GM19324 (cell line): Measurements from ENCODE around the gene DNAAF8.
"Not testable (repeated sequence)": the region's sequence is repeated elsewhere in the genome, so short reads cannot be mapped to it uniquely, and the experiment has no call there.

Experiments
- ATAC-seq: cut with Tn5 transposase; IDR thresholded peaks from one replicate; pipeline ENCODE4 v1.9.1; 2021; ENCODE audit warnings: mild to moderate bottlenecking, moderate library complexity; ENCODE audit not compliant: unreplicated experiment, low FRiP score

DNAAF8 gene

GRCh38 chr16:4714996-4715395 is 19.3 kb upstream of the DNAAF8 start:
- no peak for ATAC-seq

- ATAC-seq, result no peak
Measured at GRCh38 chr16:4718466-4718865, 15.9 kb upstream of the DNAAF8 start.

GRCh38 chr16:4723071-4723767 is 11.1 kb upstream of the DNAAF8 start:
- no peak for ATAC-seq

- no peak for ATAC-seq
Measured at GRCh38 chr16:4724661-4725270, 9.6 kb upstream of the DNAAF8 start.

- no peak for ATAC-seq
Measured at GRCh38 chr16:4726616-4727015, 7.7 kb upstream of the DNAAF8 start.

- no peak for ATAC-seq
Measured at GRCh38 chr16:4728676-4729075, 5.7 kb upstream of the DNAAF8 start.

GRCh38 chr16:4729876-4730275 is 4.5 kb upstream of the DNAAF8 start:
- ATAC-seq, result no peak

GRCh38 chr16:4733211-4733742 is 1.1 kb upstream of the DNAAF8 start:
- ATAC-seq, result no peak

GRCh38 chr16:4733747-4734062 is 632 bp upstream of the DNAAF8 start:
- ATAC-seq, result no peak

- ATAC-seq, result peak; percentile 56
Measured at GRCh38 chr16:4734730-4735535, 596 bp downstream of the DNAAF8 start.

- no peak for ATAC-seq
Measured at GRCh38 chr16:4736546-4736945, 2.2 kb downstream of the DNAAF8 start.

- no peak for ATAC-seq
Measured at GRCh38 chr16:4737545-4737944, 3.2 kb downstream of the DNAAF8 start.

- not testable (repeated sequence) for ATAC-seq
Measured at GRCh38 chr16:4738370-4738769, 4.0 kb downstream of the DNAAF8 start.

- no peak for ATAC-seq
Measured at GRCh38 chr16:4743226-4743878, 9.0 kb downstream of the DNAAF8 start.

GRCh38 chr16:4744555-4745273 is 10.4 kb downstream of the DNAAF8 start:
- ATAC-seq, result no peak

GRCh38 chr16:4745274-4745569 is 10.9 kb downstream of the DNAAF8 start:
- no peak for ATAC-seq

GRCh38 chr16:4746215-4746614 is 11.9 kb downstream of the DNAAF8 start:
- ATAC-seq, result no peak

GRCh38 chr16:4746991-4747574 is 12.7 kb downstream of the DNAAF8 start:
- ATAC-seq, result no peak

- no peak for ATAC-seq
Measured at GRCh38 chr16:4747906-4748681, 13.8 kb downstream of the DNAAF8 start.
